HG03139 (cell line): Measurements from ENCODE around the gene ADAM19.

Experiments
- ATAC-seq: cut with Tn5 transposase; IDR thresholded peaks from one replicate; pipeline ENCODE4 v1.9.1; 2021; ENCODE audit not compliant: unreplicated experiment

The ADAM19 gene

GRCh38 chr5:157469073-157469472, 106.5 kb downstream of the ADAM19 start:
- ATAC-seq, result no peak

DNA sequence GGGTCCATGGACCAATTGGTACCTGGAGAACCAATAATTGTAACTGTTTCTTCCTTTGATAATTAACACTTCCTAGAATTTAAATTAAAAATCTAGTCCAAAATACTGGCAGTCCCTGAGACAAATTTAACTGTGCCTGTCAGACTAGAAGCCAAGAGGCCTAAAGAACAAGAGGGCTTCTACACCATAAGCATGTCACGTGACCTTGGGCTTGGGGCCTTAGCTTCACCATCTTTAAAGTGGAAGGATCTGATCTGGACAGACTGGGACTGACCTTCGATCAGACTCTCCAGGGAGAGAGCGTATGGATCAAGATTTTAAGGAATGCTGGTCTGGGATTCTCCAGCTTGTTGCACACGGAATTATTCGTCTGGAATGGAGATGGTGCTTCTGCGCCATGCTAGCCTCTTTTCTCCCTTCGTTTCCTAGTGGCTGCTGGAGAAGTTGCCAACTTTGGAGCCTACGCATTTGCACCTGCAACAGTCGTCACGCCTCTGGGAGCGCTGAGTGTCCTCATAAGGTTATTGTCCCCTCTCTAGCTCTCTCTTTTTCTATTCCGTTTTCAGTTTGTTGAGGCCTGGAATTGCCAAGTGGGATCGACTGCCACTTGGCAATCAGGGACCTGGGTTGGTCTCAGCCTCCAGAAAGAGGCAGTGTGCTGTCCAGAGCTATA, 107.1 kb downstream of the ADAM19 start:
- ATAC-seq, result no peak

GRCh38 chr5:157464519-157465171, 110.9 kb downstream of the ADAM19 start:
- ATAC-seq, result peak; percentile 67

DNA sequence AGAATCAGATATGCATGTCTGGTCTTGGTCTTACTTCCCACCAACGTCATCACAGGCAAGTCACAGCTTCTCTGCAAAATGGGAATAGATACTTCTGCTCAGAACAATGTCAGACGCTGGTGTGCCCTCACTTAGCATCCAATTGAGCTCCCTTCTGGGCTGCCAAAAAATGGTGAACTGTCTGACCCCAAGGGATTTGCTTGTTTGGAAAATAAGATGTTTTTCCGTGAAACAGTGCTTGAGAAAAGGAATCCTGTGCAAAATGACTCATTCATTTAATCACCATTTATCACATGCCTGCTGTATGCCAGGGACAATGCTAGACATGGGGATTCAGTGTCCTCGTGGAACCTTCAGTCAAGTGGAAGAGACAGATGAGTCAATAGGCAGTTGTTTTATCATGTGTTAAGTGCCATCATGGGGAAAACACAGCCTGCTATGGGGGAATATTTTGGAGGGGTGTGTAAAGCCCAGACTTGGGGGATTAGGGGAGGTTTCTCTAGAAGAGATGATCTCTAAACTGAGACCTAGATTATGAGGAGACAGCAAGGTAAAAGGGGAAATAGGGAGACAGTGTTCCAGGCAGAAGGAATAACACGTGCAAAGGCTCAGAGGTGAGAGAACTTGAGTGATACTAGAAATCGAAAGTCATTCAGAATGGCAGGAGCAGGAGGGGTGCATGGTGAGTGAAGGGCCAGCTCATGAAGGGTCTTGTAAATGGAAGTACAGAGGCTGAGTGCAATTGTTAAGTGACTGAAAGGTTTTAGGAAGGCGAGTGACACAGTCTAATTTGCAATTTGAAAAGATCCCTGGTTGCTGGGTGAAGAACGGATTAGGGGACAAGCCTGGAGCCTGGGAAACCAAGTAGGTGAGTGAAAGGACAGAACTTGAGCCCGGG, 111.7 kb downstream of the ADAM19 start:
- no peak for ATAC-seq

- ATAC-seq, result no peak
These were observed 112.5 kb downstream of the ADAM19 start for GRCh38 chr5:157463081-157463480.

DNA sequence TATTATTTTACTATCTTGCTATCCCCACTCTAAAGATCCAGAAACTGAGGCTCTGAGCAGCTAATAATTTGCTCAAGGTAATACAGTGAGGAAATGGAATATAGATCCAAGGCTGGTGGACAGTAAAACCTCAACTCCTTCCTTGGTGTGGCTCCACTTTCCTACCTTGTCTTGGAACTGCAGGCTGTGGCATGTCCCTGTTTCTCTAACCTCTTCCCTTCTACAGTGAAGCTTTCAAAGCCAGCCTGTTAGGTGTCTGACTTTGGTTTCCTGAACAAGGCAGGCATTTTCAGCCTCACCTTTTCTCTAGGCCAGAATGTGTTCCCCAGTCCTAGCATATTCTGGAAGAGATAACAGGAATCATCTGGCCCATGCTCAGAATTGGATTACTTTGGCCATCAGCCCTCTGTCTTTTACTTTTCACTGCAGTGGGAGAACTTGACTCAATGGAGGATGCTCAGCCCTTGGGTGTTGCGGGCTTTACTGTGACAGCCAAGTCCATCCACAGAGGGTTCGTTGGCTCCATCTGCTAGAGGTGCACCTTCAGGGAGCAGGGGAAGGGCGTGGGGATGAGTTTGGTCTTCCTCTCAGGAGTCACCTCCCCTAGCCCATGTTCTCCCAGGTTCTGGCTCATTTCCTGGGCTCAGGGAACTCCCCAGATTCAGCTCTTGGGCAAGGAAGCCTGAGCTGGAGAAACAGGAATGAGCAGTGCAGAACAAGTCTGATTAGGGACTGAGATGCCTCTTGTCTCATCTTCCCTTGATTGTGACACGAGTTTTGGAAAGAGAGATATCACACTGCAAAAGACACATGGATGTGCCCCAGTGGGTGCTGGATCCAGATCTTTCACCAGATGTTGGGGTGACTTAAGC, 114.4 kb downstream of the ADAM19 start:
- no peak for ATAC-seq

DNA sequence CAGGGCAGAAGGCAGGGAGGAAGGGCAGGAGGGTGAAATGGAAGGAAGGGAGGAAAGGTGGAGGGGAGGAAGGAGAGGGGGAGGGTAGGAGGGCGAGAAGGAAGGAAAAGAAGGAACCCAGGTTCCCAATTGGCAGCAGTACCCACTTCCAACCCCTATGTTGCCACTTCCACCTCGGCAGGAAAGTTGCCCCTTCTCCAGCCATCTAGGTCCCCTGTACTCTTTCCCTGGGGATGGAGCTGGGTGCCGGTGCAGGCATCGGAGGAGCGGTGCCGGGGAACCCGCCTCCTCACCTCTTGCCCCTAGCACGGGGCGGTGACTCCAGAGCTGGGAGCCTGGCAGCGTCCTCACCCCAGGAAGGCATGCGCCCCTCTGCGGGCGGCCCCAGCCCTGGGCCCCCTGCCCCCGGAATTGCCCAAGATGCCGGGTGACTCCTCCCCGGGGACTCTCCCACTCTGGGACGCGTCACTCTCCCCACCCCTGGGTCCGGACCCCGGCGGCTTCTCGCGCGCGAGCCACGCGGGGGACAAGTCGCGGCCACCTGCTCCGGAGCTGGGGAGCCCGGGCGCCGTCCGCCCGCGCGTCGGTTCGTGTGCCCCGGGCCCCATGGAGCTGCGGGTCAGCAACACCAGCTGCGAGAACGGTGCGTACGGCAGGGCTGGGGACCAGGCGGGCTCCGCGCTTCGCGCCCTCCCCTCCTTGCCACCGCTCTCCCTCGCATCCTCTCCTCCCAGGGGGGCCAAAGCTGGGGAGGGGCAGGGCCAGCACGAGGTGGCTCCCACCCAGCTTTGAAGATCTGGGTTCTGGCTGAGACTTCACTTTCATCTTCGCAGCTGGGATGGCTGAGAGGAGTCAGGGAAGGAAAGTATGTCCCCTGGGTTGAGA, 115.6 kb downstream of the ADAM19 start, which contains the start of gene NIPAL4:
NIPAL4 (plus strand) TSS at position 499 of the 885 bp plus-strand sequence; CDS start at position 607, 108 bp downstream.
- no peak for ATAC-seq

DNA sequence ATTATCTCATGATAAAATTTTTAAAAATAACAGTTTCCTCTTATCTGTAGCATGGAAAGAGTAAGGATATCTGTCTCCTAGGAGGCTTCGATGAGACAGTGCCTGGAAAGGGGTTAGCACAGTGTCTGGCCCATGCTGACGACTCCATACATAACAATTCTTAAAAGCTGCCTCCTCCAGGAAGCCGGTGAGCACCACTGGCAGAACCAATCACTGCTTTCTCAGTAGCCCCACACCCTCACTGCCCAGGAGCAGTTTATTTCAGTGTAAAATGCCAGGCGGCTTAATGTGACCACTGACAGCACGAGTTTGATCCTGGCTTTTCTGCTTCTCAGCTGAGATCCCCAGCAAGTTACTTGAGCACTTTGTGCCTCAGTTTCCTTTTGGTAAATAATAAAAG, 116.7 kb downstream of the ADAM19 start:
- ATAC-seq, result no peak

DNA sequence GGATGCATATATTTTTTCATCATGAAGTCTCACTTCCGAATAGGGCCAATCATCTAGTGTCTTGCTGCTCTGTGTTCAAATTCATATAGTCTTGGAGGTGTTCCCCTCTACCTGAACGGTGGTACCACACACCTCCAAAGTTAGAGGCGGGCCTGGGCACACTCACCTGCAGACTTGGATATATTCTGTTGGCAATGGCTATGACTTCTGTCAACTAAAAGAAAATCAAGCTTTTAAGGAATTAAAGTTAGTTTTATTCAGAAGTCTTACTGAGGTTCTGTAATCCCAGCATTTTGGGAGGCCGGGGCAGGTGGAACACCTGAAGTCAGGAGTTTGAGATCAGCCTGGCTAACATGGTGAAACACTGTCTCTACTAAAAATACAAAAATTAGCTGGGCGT, 118.2 kb downstream of the ADAM19 start:
- no peak for ATAC-seq

DNA sequence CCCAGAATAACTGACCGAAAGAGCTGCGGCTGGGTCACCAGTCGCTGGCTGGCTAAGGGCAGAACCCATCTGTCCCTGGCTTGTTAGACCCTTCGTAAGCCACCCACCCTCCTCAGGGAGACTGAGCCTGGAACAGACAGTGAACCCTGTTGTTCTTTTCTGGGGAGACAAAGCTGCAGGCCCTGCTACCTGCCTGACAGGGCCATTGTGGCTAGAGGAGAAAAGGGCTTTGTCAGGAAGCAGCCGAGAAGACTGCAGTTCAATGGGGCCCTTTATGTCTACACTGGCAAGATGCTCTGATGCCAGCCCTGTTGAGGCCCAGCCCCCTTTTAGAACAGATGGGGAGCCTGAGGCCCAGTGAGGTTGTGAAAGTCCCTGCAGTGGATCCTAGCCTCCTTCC, 119.3 kb downstream of the ADAM19 start:
- ATAC-seq, result no peak

DNA sequence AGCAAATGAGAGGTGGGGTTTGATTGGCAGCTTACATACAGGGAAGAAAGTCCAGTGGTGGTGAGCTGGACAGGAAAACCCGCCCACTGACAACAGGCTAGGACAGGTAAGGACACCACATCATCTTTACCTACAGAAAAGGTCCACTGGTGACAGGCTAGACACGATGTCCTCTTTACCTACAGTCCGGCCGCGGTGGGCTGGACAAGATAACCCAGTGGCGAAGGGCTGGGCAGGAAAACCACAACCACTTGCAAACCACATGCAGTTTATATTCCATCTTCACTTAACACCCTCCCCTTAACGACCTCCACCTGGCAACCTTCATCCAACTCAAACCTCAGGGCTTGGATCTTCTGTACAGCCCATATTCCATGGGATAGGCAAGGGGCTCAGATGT, 120.5 kb downstream of the ADAM19 start:
- no peak for ATAC-seq

DNA sequence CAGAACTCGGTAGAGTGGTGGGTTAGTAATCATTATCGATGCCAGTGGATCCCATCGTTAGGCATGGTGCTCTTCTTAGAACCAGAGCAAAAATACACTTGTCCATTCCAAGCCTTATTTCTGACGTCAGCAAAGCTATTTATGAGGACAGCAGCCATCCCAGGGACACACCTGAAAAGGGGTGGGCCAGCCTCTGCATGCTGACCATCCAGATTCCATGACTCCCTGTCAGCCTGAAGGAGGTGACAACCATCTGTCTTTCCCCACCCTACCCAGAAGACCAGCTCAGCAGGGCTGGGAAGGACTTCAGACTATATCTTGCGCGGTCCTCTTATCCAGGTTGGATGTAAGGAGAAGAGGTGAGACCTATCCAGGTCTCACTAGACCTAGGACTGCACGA, 121.3 kb downstream of the ADAM19 start:
- ATAC-seq, result no peak

- ATAC-seq, result no peak
These were observed 123.8 kb downstream of the ADAM19 start for GRCh38 chr5:157451806-157452205.

DNA sequence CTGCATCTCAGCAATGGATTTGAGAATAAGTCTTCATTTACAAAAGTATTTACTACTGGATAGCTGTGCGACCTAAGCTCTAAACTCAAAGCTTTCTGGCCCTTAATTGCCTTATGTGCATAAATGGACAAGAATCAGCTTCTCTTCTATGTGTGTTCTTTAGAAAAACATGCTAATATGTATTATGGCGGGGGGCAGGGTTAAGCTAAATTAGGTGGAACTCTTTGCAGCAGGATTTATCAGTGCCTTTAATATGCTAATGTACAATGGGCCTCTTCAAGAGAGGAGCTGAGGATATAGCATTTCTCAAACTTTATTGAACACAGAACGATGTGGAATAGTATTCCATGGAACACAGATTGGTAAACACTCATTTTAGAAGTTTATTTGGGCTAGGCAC, 125.6 kb downstream of the ADAM19 start:
- ATAC-seq, result no peak

GRCh38 chr5:157449011-157449723, 126.4 kb downstream of the ADAM19 start:
- no peak for ATAC-seq

DNA sequence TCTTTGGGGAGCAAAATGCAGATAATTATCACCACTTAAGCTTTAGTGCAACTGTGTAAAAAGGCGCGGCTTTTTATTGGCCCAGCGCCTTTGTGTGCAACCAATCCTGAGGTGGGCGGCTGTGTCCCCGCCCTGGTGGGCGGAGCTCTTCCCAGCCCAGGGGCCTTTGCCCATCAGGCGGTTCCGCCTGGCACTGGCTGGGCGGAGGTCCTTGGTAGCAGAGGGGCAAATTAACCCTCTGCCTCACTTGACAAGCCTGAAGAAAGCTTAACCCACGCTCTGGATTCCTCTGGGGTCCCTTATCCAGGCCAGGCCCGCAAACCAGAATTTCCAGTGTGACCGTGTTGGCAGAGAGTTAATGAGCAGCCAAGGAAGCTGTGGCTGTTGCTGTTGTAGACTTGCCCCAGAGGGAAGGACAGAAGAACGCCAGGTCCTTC, 128.4 kb downstream of the ADAM19 start:
- no peak for ATAC-seq

DNA sequence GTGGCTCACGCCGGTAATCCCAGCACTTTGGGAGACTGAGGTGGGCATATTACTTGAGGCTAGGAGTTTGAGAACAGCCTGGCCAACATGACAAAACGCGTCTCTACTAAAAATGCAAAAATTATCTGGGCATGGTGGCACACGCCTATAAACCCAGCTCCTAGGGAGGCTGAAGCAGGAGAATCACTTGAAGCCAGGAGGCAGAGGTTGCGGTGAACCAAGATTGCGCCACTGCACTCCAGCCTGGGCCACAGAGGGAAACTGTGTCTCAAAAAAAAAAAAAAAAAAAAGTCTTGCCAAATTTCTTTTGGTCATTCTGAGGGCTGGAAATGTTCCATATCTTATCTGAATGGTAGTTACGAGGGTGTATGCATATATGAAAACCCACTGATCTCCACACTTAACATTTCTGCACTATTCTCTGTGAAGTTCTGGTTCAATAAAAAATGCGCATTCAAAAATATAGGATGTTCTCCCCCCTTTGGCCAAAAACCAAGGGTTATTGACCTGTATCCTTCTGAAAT, 129.1 kb downstream of the ADAM19 start:
- no peak for ATAC-seq

GRCh38 chr5:157445745-157446411, 129.7 kb downstream of the ADAM19 start:
- ATAC-seq, result no peak
